Measurements from ENCODE around the gene ACVR2B.

Gene ACVR2B

GRCh38 chr3:38511546-38511945 lies 57.9 kb downstream of the ACVR2B start:
- no peaks in the 10 kb centered on the region for H3K4me1 ChIP-seq (ENCODE audit: control insufficient read depth, insufficient read depth, low read length)
- 0 out of 2 replicates have a peak, but pooled peaks cover 2% of the 10 kb centered on the region for H3K36me3 ChIP-seq (ENCODE audit: control insufficient read depth, insufficient read depth, low read length)
- no peak overlapping the region for H3K4me3 ChIP-seq (ENCODE audit: low read length)
- no CpG with 5 or more reads among the region's 3 CpGs for WGBS (ENCODE audit: insufficient coverage, insufficient read length)
- H3K27ac ChIP-seq (ENCODE audit: low read length) = no peak overlapping the region
- DNase-seq (ENCODE audit: low read depth, low spot score) = no peak
- no peaks in the 10 kb centered on the region for H3K9me3 ChIP-seq (ENCODE audit: control insufficient read depth, insufficient read depth, low read length)
- no peaks in the 10 kb centered on the region for H3K27me3 ChIP-seq (ENCODE audit: control insufficient read depth, insufficient read depth, low read length)

GRCh38 chr3:38515367-38515766 lies 61.7 kb downstream of the ACVR2B start:
- no peak overlapping the region for H3K4me3 ChIP-seq (ENCODE audit: low read length)
- no peak for DNase-seq (ENCODE audit: low read depth, low spot score)
- no peaks in the 10 kb centered on the region for H3K9me3 ChIP-seq (ENCODE audit: control insufficient read depth, insufficient read depth, low read length)
- no CpG with 5 or more reads among the region's 7 CpGs for WGBS (ENCODE audit: insufficient coverage, insufficient read length)
- H3K4me1 ChIP-seq (ENCODE audit: control insufficient read depth, insufficient read depth, low read length) = no peaks in the 10 kb centered on the region
- H3K27ac ChIP-seq (ENCODE audit: low read length) = no peak overlapping the region
- no peaks in the 10 kb centered on the region for H3K27me3 ChIP-seq (ENCODE audit: control insufficient read depth, insufficient read depth, low read length)
- H3K36me3 ChIP-seq (ENCODE audit: control insufficient read depth, insufficient read depth, low read length) = no peaks in the 10 kb centered on the region

GRCh38 chr3:38516669-38517068 lies 63.0 kb downstream of the ACVR2B start:
- no peaks in the 10 kb centered on the region; the same call in 1 of the 2 replicates for H3K4me1 ChIP-seq (ENCODE audit: control insufficient read depth, insufficient read depth, low read length)
- no peaks in the 10 kb centered on the region for H3K36me3 ChIP-seq (ENCODE audit: control insufficient read depth, insufficient read depth, low read length)
- H3K27ac ChIP-seq (ENCODE audit: low read length) = no peak overlapping the region
- WGBS (ENCODE audit: insufficient coverage, insufficient read length) = no CpG with 5 or more reads among the region's 1 CpG
- no peaks in the 10 kb centered on the region for H3K27me3 ChIP-seq (ENCODE audit: control insufficient read depth, insufficient read depth, low read length)
- DNase-seq (ENCODE audit: low read depth, low spot score) = no peak
- no peak overlapping the region for H3K4me3 ChIP-seq (ENCODE audit: low read length)
- H3K9me3 ChIP-seq (ENCODE audit: control insufficient read depth, insufficient read depth, low read length) = no peaks in the 10 kb centered on the region

DNA sequence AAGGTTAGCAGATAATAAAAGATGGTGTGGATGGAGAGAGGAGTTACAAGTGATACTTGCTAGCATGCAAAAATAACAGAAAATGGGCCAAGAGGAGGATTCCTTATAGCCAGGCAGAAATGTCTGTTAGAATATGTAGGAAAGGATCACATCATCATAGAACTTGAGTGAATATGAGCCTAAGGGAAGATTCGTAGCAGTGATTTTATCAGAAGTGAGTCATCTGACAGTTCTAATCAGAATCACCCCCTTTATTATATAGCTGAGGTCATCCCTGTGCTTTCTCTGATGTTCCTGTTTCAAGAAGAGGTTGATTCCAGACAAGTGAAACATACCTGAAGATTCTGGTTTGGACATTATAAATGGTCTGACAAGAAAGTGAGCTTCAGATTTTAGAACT lies 65.3 kb downstream of the ACVR2B start:
- H3K36me3 ChIP-seq (ENCODE audit: control insufficient read depth, insufficient read depth, low read length) = no peaks in the 10 kb centered on the region
- no peak overlapping the region for H3K4me3 ChIP-seq (ENCODE audit: low read length)
- DNase-seq (ENCODE audit: low read depth, low spot score) = no peak
- no peaks in the 10 kb centered on the region; the same call in 1 of the 2 replicates for H3K4me1 ChIP-seq (ENCODE audit: control insufficient read depth, insufficient read depth, low read length)
- WGBS (ENCODE audit: insufficient coverage, insufficient read length) = no CpG with 5 or more reads among the region's 1 CpG
- H3K27ac ChIP-seq (ENCODE audit: low read length) = no peak overlapping the region
- H3K9me3 ChIP-seq (ENCODE audit: control insufficient read depth, insufficient read depth, low read length) = no peaks in the 10 kb centered on the region
- H3K27me3 ChIP-seq (ENCODE audit: control insufficient read depth, insufficient read depth, low read length) = no peaks in the 10 kb centered on the region

- H3K4me3 ChIP-seq (ENCODE audit: low read length) = no peak overlapping the region
- DNase-seq (ENCODE audit: low read depth, low spot score) = no peak
- H3K9me3 ChIP-seq (ENCODE audit: control insufficient read depth, insufficient read depth, low read length) = no peaks in the 10 kb centered on the region
- H3K27me3 ChIP-seq (ENCODE audit: control insufficient read depth, insufficient read depth, low read length) = no peaks in the 10 kb centered on the region
- WGBS (ENCODE audit: insufficient coverage, insufficient read length) = no CpG with 5 or more reads among the region's 5 CpGs
- no peaks in the 10 kb centered on the region; the same call in 1 of the 2 replicates for H3K36me3 ChIP-seq (ENCODE audit: control insufficient read depth, insufficient read depth, low read length)
- H3K4me1 ChIP-seq (ENCODE audit: control insufficient read depth, insufficient read depth, low read length) = no peaks in the 10 kb centered on the region; the same call in 1 of the 2 replicates
- no peak overlapping the region for H3K27ac ChIP-seq (ENCODE audit: low read length)
These were observed 66.0 kb downstream of the ACVR2B start for GRCh38 chr3:38519651-38520050.

GRCh38 chr3:38521391-38521987 lies 67.8 kb downstream of the ACVR2B start:
- no CpG with 5 or more reads among the region's 5 CpGs for WGBS (ENCODE audit: insufficient coverage, insufficient read length)
- peak; percentile 88 for DNase-seq (ENCODE audit: low read depth, low spot score)
- H3K36me3 ChIP-seq (ENCODE audit: control insufficient read depth, insufficient read depth, low read length) = no peaks in the 10 kb centered on the region; the same call in 1 of the 2 replicates

GRCh38 chr3:38522002-38522401 lies 68.3 kb downstream of the ACVR2B start:
- no peaks in the 10 kb centered on the region for H3K27me3 ChIP-seq (ENCODE audit: control insufficient read depth, insufficient read depth, low read length)
- H3K9me3 ChIP-seq (ENCODE audit: control insufficient read depth, insufficient read depth, low read length) = no peaks in the 10 kb centered on the region
- H3K4me1 ChIP-seq (ENCODE audit: control insufficient read depth, insufficient read depth, low read length) = no peaks in the 10 kb centered on the region; the same call in 1 of the 2 replicates
- H3K36me3 ChIP-seq (ENCODE audit: control insufficient read depth, insufficient read depth, low read length) = no peaks in the 10 kb centered on the region; the same call in 1 of the 2 replicates
- H3K4me3 ChIP-seq (ENCODE audit: low read length) = no peak overlapping the region
- no peak for DNase-seq (ENCODE audit: low read depth, low spot score)
- H3K27ac ChIP-seq (ENCODE audit: low read length) = no peak overlapping the region
- no CpG with 5 or more reads among the region's 6 CpGs for WGBS (ENCODE audit: insufficient coverage, insufficient read length)

More at GRCh38 chr3:38521391-38521987, 67.8 kb downstream of the ACVR2B start:
- Histone ChIP-seq H3K27me3 (ENCODE audit: control insufficient read depth, insufficient read depth, low read length) (no peaks in the 10 kb centered on the region), H3K9me3 (ENCODE audit: control insufficient read depth, insufficient read depth, low read length) (no peaks in the 10 kb centered on the region), H3K4me3 (ENCODE audit: low read length) (no peak overlapping the region), H3K27ac (ENCODE audit: low read length) (no peak overlapping the region), H3K4me1 (ENCODE audit: control insufficient read depth, insufficient read depth, low read length) (no peaks in the 10 kb centered on the region; the same call in 1 of the 2 replicates)

DNA sequence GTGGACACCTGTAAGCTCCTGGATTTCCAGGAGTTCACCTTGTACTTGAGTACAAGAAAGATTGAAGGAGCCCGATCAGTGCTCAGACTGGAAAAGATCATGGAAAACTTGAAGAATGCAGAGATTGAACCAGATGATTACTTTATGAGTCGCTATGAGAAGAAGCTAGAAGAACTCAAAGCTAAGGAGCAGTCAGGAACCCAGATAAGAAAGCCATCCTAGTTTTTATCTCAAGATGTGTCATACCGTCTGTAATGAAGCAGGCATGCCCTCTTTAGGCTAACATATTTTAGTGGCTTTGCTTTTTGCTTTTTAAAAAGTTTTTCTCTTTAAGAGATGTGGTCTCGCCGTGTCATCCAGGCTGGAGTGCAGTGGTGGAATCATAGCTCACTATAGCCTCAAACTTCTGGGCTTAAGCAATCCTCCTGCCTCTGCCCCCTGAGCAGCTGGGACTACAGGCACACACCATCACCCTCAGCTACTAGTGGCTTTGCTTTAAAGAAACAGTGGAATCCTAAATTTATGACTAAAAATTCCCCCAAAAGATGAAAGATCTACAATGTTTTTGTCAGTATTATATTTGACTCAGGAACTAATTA lies 70.5 kb downstream of the ACVR2B start:
- H3K4me1 ChIP-seq (ENCODE audit: control insufficient read depth, insufficient read depth, low read length) = no peaks in the 10 kb centered on the region; the same call in 1 of the 2 replicates
- no CpG with 5 or more reads among the region's 5 CpGs for WGBS (ENCODE audit: insufficient coverage, insufficient read length)
- DNase-seq (ENCODE audit: low read depth, low spot score) = no peak
- no peak overlapping the region for H3K4me3 ChIP-seq (ENCODE audit: low read length)
- H3K36me3 ChIP-seq (ENCODE audit: control insufficient read depth, insufficient read depth, low read length) = no peaks in the 10 kb centered on the region; the same call in 1 of the 2 replicates
- H3K27me3 ChIP-seq (ENCODE audit: control insufficient read depth, insufficient read depth, low read length) = no peaks in the 10 kb centered on the region; the same call in 1 of the 2 replicates
- no peak overlapping the region for H3K27ac ChIP-seq (ENCODE audit: low read length)
- no peaks in the 10 kb centered on the region for H3K9me3 ChIP-seq (ENCODE audit: control insufficient read depth, insufficient read depth, low read length)

DNA sequence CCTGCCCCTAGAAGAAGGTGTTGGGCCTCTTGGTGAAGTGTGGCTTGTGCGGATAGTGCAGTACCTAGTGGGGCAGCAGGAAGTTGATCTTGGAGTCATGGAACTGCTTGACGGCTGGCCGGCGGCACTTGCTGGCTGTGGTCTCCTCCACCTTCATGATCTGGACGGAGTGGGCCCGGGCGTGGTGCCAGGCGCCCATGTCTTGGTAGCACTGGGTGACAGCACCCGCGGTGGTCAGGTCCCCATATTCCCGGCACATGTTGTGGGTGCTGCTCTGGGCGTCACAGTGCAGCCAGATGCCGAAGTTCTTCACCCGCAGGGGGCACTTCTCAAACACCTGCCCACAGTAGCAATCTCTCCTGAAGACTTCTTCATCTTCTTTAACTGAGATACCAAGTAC lies 73.1 kb downstream of the ACVR2B start:
- WGBS (ENCODE audit: insufficient coverage, insufficient read length) = no CpG with 5 or more reads among the region's 14 CpGs
- H3K27ac ChIP-seq (ENCODE audit: low read length) = no peak overlapping the region
- no peaks in the 10 kb centered on the region; the same call in 1 of the 2 replicates for H3K27me3 ChIP-seq (ENCODE audit: control insufficient read depth, insufficient read depth, low read length)
- DNase-seq (ENCODE audit: low read depth, low spot score) = no peak
- H3K4me1 ChIP-seq (ENCODE audit: control insufficient read depth, insufficient read depth, low read length) = no peaks in the 10 kb centered on the region
- H3K9me3 ChIP-seq (ENCODE audit: control insufficient read depth, insufficient read depth, low read length) = no peaks in the 10 kb centered on the region
- H3K36me3 ChIP-seq (ENCODE audit: control insufficient read depth, insufficient read depth, low read length) = no peaks in the 10 kb centered on the region; the same call in 1 of the 2 replicates
- no peak overlapping the region for H3K4me3 ChIP-seq (ENCODE audit: low read length)

DNA sequence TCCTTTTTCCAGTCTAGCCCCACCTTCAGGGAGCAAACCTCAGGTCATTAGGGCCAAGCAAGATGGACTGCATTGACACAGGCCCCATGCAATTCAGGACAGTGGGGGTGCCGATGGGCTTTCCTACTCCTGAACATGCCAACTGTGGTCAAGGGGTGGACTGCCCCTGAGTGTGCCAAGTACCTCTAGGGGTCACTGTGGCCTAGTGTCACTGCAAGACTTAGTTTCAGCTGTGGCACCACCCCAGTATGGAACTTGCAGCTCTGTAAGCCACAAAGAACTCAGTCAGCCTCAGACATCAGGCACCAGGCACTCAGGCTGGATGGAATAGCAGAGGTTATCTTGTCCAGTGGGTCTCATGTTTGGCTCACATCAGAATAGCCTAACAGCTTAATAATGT lies 74.8 kb downstream of the ACVR2B start:
- H3K4me1 ChIP-seq (ENCODE audit: control insufficient read depth, insufficient read depth, low read length) = peaks cover 5% of the 10 kb centered on the region
- DNase-seq (ENCODE audit: low read depth, low spot score) = no peak
- H3K27me3 ChIP-seq (ENCODE audit: control insufficient read depth, insufficient read depth, low read length) = no peaks in the 10 kb centered on the region; the same call in 1 of the 2 replicates
- H3K9me3 ChIP-seq (ENCODE audit: control insufficient read depth, insufficient read depth, low read length) = no peaks in the 10 kb centered on the region
- no peaks in the 10 kb centered on the region; the same call in 1 of the 2 replicates for H3K36me3 ChIP-seq (ENCODE audit: control insufficient read depth, insufficient read depth, low read length)
- no CpG with 5 or more reads among the region's 1 CpG for WGBS (ENCODE audit: insufficient coverage, insufficient read length)
- no peak overlapping the region for H3K27ac ChIP-seq (ENCODE audit: low read length)
- no peak overlapping the region for H3K4me3 ChIP-seq (ENCODE audit: low read length)

All from iPS DF 6.9 (cell line).